GM23248 (cell line): ENCODE measurements around the gene ZNF593.

Experiments
- EZH2 ChIP-seq: fragments of 200-600 bp; sonication (generic); IDR thresholded peaks from 2 replicates; pipeline ENCODE4 v1.6.1; 2018; ENCODE audit warnings: antibody characterized with exemption, mild to moderate bottlenecking; ENCODE audit not compliant: insufficient read depth, poor library complexity, severe bottlenecking
- EZH2phosphoT487 ChIP-seq: fragments of 200-600 bp; sonication (generic); IDR thresholded peaks from 2 replicates; pipeline ENCODE4 v1.6.1; 2018; ENCODE audit warnings: antibody characterized with exemption, moderate library complexity, mild to moderate bottlenecking, low read depth; ENCODE audit not compliant: insufficient read depth

DNA sequence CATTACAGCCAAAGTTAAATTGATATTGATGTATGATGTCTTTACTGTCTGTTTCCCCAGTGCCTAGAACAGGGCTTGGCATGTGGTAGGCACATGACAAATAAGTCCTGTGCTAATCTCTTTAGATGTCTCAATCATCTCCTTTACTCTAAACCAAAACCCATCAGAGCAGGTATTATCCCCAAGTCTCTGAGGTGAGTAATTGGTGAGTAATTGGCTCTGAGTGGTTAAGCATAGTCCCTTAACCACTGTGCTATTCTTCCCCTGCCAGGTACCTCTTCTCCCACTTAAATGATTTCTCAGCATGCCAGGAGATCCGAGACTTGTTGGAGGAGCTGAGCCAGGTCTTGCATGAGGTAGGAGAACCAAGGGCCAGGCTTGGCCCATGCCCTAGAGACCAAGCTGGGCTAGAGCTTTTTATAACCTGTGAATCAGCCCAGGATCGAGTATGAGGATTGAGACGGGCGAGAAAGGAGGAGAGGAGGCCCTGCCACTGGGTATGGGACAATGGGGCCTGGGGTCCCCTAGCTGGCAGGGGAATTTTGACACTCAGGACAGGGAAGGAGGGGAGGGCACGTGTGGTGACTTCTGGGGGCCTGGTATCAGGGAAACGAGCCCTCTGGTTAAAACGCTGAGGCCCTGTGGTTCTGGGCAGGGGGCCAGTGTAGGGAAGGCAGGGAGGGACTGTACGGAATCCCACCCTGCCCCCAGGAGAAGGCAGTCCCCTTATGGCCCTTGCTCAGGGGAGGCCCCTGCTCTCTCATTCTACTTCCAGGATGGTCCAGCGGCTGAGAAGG, 12.1 kb downstream of the ZNF593 start:
- TF ChIP-seq EZH2 (no peak), EZH2phosphoT487 (no peak)
